ENCODE data around the gene APLN. TPM values are rescaled to one million over a fixed set of nuclear protein-coding genes. Genes with fewer than 3 reads are reported as not detected.

The APLN gene
- total RNA-seq, 4 donors from 2014 or later = 0.13 to 0.38 (median 0.29) TPM

DNA sequence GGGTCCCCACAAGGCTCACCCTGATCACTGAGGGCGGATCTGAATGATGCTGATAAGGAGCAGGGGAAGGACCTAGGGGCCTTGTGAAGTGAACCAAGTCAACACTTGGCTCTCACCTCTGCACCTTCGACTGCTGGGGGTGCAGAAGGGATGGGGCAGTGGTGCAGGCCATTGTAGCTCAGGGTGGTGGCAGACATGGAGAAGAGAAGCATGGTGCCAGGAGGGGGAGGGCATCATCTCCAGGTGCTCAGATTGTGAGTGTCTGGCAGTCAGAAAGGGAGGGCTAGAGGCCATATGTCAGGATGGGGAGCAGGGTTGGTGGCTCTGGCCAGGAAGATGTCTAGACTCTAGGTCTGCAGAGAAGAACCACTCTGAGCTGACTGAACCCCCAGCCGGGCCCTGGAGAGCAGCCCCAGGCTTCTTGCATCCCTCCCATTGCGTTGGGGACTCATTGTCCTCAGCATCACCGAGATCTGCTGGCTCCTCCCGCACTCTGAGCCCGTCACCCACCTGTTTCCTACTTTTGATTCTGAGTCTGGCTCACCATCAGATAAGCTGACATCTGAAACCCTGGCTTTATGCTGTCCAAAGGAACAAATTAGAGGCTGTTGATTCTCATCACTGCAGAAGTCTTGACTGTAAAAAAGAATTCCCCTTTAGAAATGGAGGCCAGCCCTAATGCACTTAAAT lies 3.8 kb downstream of the APLN start:
- DNase-seq (ENCODE audit: low spot score in 2 of 2) = no peak
- WGBS = 71% methylated on average over 7 of the region's 7 CpGs
- Histone ChIP-seq H3K9me3 (no peaks in the 10 kb centered on the region), H3K4me3 (no peak overlapping the region), H3K4me1 (peaks cover 17% of the 10 kb centered on the region), H3K36me3 (no peaks in the 10 kb centered on the region), H3K27ac (no peak overlapping the region), H3K27me3 (no peaks in the 10 kb centered on the region)
- TF ChIP-seq POLR2A (IDR thresholded peaks at IDR 0.05) = no peak

DNA sequence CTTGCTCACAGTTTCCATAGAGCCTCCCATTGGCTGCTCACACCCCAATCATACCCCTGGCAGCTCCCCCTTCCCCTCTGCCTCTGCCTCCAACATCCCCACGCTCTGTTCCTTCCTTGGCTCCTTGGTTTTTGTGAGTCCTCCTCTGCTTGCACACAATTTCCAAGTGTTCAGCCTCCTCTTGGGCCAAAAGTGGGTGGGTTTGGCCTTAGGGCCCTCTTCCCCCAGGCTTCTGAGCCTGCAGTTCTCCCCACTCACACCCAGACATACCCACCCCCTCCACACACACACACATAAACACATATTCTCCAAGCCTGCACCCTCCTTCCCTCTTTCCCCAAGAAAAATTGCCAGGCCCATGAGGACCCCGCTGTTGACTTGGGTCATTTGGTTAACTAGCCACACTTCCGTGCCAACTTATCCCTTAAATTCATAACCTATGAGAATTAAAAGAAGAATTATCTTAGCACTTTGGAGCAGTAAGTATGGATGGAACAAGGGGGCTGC lies 4.5 kb downstream of the APLN start:
- WGBS = 81% methylated on average over 3 of the region's 3 CpGs
- H3K27me3 ChIP-seq = no peaks in the 10 kb centered on the region
- no peak for DNase-seq (ENCODE audit: low spot score in 2 of 2)

DNA sequence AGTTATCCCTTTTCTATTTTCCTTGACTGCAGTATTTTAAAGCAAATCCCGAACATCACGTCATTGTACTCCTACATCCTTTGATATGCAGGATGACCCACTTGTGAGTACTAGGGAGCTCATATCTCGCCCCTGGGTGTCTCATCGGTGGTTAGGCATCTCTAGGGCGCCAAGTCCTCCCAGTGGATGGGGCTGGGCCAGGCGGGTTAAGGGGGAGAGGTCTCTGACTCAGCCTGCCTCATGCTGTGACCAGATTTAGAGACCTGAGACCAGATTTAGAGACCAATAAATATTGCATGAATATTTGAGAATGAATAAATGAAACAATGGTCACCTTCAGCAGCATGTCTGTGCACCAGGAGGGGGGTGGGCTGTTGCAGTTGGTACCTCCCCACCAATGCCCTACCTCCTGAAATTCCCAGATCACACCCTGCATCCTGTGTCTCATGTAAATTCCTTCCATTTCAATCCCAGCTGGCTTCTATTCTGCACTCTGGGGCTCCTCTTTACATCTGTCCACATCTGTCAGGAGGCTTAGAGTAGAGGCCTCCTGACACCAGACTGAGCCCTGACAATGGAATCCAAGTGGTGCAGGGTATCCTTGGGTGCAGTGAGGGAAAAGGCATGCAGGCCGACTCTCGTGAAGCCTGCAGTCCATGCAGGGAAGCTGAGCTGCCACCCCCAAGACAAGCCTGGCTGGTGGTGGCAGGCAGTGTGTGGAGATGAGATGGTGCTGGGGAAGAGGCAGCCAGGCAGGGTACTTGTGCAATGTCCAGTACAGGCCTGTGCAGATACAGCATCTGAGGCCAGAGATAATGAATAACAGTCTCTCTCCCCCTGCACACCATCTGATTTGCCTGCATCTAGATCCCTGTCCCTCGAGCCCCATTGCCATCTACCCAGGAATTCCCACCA lies 5.2 kb downstream of the APLN start:
- H3K4me3 ChIP-seq = no peak overlapping the region
- H3K27ac ChIP-seq = no peak overlapping the region
- H3K4me1 ChIP-seq = peaks cover 9% of the 10 kb centered on the region
- 67% methylated on average over 9 of the region's 9 CpGs for WGBS
- H3K36me3 ChIP-seq = no peaks in the 10 kb centered on the region
- TF ChIP-seq EP300 (IDR thresholded peaks at IDR 0.05) (no peak), POLR2AphosphoS5 (IDR thresholded peaks at IDR 0.05) (no peak), POLR2A (IDR thresholded peaks at IDR 0.05) (no peak)
- TF ChIP-seq, protein P1, sequence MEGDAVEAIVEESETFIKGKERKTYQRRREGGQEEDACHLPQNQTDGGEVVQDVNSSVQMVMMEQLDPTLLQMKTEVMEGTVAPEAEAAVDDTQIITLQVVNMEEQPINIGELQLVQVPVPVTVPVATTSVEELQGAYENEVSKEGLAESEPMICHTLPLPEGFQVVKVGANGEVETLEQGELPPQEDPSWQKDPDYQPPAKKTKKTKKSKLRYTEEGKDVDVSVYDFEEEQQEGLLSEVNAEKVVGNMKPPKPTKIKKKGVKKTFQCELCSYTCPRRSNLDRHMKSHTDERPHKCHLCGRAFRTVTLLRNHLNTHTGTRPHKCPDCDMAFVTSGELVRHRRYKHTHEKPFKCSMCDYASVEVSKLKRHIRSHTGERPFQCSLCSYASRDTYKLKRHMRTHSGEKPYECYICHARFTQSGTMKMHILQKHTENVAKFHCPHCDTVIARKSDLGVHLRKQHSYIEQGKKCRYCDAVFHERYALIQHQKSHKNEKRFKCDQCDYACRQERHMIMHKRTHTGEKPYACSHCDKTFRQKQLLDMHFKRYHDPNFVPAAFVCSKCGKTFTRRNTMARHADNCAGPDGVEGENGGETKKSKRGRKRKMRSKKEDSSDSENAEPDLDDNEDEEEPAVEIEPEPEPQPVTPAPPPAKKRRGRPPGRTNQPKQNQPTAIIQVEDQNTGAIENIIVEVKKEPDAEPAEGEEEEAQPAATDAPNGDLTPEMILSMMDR (IDR thresholded peaks at IDR 0.05) = no peak
- no peaks in the 10 kb centered on the region for H3K9me3 ChIP-seq
- no peak for DNase-seq (ENCODE audit: low spot score in 2 of 2)
- no peaks in the 10 kb centered on the region for H3K27me3 ChIP-seq

More for the DNA sequence above, 4.5 kb downstream of the APLN start:
- peaks cover 15% of the 10 kb centered on the region for H3K4me1 ChIP-seq
- TF ChIP-seq EP300 (IDR thresholded peaks at IDR 0.05) = no peak
- TF ChIP-seq, protein P1 (IDR thresholded peaks at IDR 0.05) = no peak
- TF ChIP-seq POLR2AphosphoS5 (IDR thresholded peaks at IDR 0.05) = no peak
- TF ChIP-seq POLR2A (IDR thresholded peaks at IDR 0.05) = no peak
- no peaks in the 10 kb centered on the region for H3K36me3 ChIP-seq
- H3K9me3 ChIP-seq = no peaks in the 10 kb centered on the region
- no peak overlapping the region for H3K27ac ChIP-seq
- H3K4me3 ChIP-seq = no peak overlapping the region

DNA sequence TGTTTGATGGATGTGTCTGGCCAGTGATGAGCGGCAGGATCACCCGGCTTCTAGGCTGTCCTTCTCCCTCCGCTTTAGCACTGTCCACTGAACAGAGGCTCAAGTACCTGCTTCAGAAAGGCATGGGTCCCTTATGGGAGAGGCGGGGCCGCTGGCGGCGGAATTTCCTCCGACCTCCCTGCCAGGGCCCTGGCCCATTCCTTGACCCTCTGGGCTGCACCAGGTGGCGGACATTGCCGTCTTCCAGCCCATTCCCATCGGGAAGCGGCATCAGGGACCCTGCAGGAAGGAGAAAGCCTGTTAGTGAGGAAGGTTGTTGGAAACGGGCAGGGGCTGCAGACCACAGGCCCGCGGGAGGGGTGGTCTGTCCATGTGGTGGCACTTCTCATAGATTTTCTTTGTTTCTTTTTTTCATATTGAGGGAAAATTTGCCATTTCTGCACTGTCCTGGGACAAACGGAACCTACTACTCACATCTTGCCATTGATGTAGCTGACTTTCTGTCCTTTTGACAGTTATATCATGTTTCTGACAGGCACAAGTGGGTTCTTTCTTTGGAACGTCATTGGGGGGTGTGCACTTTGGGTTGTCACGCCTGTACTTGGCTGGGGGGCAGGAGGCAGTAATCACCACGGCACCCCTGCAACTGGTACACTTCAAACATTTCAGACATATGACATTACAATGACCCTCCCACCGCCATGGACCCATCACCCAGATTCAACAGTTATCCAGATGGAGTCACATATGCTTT lies 6.1 kb downstream of the APLN start:
- H3K36me3 ChIP-seq = no peaks in the 10 kb centered on the region
- no peaks in the 10 kb centered on the region for H3K27me3 ChIP-seq
- no peaks in the 10 kb centered on the region for H3K9me3 ChIP-seq
- WGBS = 88% methylated on average over 14 of the region's 20 CpGs
- DNase-seq (ENCODE audit: low spot score in 2 of 2) = no peak
- TF ChIP-seq POLR2A (IDR thresholded peaks at IDR 0.05) (no peak), POLR2AphosphoS5 (IDR thresholded peaks at IDR 0.05) (no peak)
- TF ChIP-seq, protein P1 (IDR thresholded peaks at IDR 0.05) = no peak
- peaks cover 3% of the 10 kb centered on the region for H3K4me1 ChIP-seq
- no peak overlapping the region for H3K27ac ChIP-seq
- H3K4me3 ChIP-seq = no peak overlapping the region

DNA sequence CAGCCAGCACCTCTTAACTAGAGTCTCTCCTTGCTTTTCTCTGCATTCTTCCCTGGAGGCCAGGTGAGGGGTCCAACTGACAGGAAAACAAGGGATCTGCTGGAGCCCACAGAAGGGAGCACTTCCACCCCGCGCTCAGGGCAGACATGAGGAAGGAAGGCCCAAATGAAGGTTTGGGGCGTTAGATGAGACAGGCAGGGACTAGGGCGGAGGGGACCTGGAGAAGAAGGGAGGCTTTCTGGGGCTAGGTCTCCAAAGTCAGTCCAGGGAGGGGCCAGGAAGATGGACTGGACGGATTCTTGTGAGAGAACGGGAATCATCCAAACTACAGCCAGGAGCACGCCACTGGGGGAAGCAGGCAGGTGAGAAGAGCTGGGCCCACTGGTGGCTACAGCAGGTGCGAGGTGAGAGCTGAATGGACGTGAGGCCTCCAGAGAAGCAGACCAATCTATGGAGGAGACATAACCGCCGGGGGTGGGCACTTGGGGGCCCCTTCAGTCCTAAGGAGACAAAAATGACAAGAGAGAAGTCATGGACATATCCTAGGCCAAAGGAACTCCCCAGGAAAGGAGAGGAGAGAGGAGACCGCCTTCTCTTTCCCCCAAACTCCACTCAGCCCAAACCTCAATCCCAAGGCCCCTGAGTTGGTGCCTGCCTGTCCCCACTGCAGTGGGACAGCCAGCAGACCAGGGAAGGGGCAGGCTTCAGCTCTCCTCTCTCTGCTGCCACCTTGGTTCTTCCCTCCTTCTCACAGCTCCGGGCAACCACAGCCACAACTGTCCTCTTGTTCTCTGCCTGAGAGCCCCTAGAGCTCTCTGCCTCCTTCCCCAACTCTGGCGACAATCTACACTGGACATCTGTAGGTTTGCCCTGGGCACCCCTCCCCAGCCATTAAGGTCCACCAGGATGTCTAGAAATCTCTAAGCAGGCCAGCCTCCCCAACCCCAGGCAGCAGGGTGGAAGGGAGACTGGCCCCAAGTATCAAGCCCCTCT lies 7.0 kb downstream of the APLN start:
- WGBS = 85% methylated on average over 14 of the region's 14 CpGs
- H3K27me3 ChIP-seq = no peaks in the 10 kb centered on the region

More for the DNA sequence above, 7.0 kb downstream of the APLN start:
- Histone ChIP-seq H3K9me3 (no peaks in the 10 kb centered on the region), H3K4me1 (no peaks in the 10 kb centered on the region), H3K27ac (no peak overlapping the region), H3K36me3 (no peaks in the 10 kb centered on the region), H3K4me3 (no peak overlapping the region)
- no peak for DNase-seq (ENCODE audit: low spot score in 2 of 2)
- TF ChIP-seq POLR2AphosphoS5 (IDR thresholded peaks at IDR 0.05) = no peak
- no peak for TF ChIP-seq EP300 (IDR thresholded peaks at IDR 0.05)
- TF ChIP-seq, protein P1 (IDR thresholded peaks at IDR 0.05) = no peak
- no peak for TF ChIP-seq POLR2A (IDR thresholded peaks at IDR 0.05)
